Nucleus accumbens (tissue), 56 donors: ENCODE data around the gene TM6SF1.
"Not testable (repeated sequence)": the region's sequence is repeated elsewhere in the genome, so short reads cannot be mapped to it uniquely, and the experiment has no call there.

ENCODE experiments used
- DNase-seq, 56 donors: peaks; one replicate each; lab custom pipeline; 2025; lab: John Stamatoyannopoulos, UW

Gene TM6SF1

DNA sequence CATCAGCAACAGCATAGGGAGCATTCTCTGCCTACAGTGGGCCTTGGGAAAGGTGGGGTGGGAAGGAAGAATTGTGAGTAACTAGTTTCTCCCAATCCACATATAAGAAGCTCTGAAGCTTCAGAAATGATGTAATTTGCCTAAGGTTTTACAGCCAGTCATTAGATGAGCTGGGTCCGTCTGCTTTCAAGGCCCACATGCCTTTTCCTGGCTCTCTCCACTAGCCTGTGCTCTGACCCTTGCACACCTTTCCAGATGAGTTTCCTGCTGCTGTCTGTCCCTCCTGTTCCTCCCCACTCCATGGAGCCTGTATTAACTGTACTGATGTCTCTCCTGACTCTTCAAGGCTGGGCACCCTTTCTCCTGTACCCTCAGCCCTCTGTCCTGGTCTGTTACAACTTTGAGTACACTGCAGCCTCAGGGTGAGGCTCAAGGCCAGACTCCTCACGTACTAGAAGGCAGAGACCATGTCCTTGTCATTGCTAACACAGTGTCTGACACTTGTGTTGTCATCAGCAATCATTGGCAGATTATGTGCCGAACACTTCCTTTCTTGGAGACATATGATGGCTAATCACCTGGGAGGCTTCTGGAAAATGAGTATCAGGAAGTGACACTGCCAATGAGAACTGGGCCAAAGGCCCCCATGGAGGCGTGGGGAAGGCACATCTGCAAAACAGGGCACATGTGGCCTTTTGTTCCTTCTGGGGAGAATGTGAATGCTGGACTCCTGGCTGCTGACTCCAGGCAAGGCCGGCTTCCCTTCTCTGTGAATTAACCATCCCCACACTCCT, 6.6 kb downstream of the TM6SF1 start:
- DNase-seq, result no peak

DNA sequence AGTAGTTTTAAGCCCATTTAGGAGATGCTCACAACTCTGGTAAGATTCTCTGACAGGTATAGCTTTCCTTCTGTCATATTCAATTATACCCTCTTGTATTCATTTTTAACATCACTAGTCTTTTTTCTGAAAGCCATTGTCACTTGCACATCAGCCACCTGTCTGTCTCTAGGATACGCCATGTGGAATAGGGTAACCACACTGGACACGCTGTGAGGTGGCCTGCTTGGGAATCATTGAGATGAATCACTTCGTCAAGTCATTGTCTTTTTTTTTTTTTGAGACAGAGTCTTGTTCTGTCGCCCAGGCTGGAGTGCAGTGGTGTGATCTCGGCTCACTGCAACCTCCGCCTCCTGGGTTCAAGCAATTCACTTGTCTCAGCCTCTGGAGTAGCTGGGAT, 7.4 kb downstream of the TM6SF1 start:
- DNase-seq, result no peak

DNA sequence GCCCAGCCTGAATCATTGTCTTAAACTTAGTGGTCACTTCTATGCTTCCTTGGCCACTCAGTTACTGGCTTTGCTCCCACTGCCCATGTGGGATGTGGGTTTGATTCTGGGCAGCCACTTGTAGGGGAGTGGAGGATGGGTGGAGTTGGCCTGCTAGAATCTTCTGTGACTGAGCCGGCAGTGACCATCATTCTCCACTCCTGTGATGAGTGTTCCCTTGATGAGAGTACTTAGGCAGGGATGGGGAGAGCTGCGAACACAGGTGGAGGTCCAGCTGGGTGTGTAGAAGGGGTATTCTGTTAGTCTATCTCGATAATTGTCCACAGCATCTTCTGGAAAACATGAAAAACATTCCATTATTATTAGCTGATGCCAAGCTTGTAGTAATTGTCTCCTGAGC, 8.0 kb downstream of the TM6SF1 start:
- no peak for DNase-seq

DNA sequence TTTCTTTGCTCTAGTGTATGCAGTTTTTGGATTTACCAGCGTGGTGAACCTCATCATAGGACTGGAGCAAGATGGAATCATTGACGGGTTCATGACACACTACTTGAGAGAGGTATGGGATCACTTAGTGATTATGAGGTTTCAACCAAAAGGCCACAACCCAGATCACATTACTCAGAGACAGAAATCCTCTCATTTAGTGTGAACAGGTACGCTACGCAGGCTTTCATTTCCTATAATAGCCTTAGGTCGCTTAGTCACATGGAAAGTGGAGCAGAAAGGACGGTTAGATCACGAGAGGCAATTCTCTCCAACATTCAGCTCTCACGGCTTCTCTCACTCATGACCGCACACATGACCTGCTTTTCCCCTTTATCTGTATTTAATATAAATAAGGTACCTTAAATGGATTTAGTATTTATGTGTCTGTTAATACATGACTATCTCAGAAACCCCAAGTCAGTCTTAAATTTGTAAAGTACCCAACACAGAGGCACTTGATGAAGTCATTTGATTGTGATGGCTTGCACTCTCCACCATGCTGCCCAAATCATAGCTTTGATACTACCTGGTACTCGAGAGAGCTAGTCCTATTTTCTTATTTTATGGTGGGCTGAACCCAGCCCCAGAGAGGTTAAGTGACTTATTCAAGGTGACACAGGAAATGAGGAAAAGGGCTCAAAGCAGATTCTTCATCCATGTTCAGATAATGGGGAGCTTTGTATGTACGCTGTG, 8.6 kb downstream of the TM6SF1 start:
- no peak for DNase-seq

DNA sequence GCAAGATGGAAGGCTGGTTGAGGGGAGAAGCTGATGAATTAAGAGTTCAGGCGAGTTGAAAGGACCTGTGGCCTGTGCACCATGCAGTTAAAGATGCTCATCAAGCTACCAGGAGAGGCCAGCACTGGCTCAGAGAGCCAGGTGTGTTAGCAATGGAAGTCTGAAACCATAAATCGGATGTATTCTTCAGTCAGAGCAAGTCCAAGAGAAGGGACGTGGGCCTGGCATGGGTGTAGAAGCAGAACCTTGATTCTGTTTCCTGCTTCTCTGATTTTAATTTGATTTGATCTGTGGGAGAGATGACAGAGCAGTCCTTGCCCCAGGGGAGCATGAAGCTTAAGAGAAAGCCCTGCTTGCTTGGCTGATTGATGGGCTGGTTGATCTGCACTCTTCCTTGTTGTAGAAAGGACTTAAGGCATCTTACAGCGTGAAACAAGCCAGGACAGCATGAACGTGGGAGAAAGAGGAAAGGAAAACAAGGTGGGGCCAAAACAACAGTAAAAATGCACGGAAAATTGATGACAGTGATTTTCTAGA, 10.9 kb downstream of the TM6SF1 start:
- DNase-seq, result no peak

DNA sequence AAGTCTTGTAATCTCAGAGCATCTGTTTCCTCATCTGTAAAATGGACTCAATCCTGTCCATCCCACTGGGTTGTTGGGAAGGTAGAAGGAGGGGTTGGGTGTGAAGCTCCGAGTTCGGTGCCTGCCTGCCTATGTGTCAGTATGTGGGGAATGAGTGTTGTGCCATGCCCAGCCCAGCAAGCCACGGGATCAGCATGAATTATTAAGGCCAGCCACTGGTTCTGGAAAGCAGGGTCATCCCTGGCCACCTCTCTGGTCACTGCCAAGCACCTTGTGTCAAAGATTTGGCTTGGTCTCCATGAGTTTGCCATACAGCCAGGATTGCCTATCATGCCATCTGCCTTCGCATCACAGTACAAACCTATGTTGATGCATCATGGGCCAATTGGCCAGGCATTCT, 11.5 kb downstream of the TM6SF1 start:
- no peak for DNase-seq

DNA sequence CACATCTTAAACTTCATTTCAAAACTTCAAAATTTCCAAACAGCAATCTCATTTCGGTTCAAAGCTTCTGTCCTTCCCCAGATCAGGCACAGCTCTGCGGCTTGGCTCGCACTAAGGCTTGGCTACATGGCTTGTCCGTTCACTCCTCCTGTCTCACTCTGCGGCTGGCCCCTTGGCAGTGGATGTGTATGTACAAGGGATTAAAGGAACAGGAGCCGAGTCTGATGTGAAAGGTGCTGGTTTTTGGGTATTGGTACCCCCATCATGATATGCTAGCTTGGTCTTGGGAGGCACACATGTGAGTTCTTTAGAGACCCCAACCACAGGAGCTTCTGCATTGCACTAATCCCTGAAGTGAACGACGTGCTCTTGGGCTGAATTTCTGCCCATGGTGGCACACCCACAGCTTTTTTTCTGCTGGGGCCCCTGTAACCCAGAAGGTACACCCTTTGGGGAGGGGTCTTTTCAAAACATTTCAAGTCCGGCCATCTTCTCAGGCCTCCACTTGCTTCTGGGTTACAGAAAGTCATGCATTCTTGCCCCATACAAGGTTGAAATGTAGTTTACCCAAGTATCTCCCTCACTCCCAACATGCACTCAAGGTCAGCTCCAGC, 12.6 kb downstream of the TM6SF1 start:
- no peak for DNase-seq

DNA sequence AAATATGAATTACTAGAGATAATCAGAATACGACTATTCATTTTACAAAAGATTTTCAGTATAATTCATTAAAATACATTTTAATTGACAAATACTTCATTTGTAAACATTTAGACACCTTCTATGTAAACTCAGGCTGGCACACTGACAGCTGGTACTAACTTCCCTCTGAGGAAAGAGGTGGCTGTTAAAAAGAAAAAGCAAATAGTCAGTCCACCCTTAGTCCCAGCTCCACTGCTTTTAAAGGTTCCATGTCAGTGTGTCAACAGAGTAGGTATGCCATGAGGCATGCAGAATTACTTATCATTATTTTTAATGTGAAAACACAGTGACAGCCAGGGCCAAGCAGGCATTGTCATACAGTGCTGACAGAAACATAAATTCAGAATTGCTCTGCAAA, 16.1 kb downstream of the TM6SF1 start:
- no peak for DNase-seq

DNA sequence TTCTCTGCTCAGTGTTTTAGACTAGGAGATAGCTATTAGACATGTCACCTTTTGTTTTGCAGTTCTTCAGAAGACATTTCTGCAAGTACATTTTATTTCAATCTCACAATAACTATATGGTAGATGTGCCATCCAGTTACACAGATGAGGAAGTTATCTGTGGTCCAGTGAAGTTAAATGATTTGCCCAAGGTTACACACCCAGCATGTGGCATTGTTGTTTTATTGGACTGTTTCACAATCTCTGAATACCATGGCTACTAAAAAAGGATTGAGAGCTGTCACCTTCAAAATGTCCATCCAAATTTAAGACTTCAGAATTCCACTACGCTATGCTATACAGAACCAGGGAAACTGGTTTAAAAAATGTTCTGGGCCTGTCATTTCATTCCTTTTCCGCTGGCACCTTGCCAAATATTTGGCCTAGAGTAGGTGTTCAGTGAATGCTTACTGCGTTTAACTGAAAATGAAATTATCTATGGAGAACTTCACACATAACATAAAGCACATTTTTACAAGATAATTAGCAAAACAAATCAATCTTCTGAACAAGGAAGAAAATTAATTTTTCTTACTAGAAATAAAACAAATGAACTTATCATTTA, 20.2 kb downstream of the TM6SF1 start:
- no peak for DNase-seq

DNA sequence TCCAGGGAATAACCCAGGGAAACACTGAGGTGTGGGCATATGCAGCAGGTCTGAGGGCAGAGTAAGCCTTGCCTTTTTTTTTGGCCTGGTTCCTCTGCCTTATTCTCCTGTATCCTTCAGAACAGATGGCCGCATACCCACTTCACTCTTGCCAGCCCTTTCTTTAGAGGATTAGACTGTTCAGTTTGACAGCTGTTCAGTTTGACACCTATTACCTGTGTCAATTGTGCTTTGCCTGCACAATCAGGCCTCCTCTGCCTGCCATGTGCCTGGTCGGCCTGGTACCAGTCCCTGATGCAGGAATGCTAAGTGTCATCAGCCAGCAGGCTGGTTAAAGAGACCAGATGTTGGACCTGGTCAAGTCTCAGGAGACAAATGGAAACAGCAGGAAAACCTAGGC, 22.3 kb downstream of the TM6SF1 start:
- DNase-seq, result no peak

DNA sequence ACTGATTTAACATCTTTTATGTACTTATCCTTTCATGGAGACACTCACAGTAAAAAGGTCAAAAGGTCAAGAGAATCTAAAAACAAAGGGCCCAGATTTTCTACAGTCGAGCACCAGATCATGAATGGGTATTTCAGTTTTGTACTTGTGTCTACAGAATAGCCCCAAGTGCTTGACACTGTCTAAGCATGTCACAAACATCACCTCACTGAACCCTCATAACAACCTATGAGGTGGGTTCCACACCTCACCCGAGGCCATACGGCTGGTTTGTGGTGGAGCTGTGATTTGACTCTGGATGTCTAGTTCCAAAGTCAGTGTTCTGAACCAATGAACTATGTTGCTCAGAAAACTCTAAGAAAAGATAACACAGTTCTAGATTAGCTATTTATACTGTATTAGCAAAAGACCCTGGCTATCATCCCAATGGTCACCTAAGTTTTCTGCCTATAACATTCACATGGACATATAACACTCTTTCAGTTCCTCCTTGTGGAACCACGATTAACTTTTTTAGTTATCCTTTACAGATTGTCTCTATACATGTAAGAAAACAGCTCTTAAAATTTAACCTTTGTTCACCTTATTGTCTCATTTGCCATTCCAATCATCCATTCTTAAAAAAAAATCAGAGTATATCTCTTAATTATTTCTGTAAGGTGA, 25.5 kb downstream of the TM6SF1 start:
- DNase-seq, result no peak

DNA sequence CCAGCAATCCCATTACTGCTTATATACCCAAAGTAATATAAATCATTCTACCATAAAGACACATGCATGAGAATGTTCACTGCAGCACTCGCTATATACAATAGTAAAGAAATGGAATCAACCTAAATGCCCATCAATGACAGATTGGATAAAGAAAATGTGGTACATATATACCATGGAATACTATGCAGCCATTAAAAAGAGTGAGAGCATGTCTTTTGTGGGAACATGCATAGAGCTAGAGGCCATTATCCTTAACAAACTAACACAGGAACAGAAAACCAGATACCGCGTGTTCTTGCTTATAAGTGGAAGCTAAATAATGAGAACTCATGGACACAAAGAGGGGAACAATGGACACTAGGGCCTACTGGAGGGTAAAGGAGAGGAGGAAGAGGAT, 34.7 kb downstream of the TM6SF1 start:
- not testable (repeated sequence) for DNase-seq

DNA sequence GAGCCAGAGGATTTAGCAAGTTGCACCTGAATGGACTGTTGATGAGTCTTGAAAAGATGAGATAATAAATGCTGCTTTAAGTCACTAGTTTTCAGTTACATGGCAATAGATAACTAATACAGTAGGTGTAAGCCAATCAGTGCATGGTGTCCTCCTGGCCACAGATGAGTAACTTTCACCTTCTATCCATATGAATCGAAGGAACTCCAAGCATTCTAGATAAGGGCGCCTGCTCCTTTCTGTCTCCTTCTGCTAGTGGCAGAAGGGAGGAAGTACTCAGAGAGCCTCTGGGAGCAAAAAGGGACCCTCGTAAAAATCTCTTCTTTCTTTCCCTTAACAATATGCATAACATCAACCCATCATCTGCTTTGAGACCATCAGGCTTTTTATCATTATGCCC, 37.3 kb downstream of the TM6SF1 start:
- no peak for DNase-seq

DNA sequence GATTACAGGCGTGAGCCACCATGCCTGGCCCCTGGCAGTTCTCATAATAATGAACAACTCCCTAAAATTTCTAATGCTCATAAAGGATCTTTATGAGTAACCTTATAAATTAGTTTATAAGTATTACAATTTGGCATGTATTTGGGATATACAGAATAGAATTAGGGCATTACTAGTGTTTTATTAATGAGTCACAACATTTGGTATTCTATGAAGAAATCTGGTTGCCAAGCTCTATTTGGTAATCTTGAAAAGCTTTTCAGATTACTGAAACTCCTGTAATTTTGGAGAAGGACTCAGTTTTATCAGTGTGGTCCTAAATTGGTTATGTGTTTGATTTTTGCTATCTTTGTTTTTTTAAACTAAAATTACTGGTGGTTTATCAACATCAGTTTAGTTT, 45.8 kb downstream of the TM6SF1 start:
- no peak for DNase-seq

DNA sequence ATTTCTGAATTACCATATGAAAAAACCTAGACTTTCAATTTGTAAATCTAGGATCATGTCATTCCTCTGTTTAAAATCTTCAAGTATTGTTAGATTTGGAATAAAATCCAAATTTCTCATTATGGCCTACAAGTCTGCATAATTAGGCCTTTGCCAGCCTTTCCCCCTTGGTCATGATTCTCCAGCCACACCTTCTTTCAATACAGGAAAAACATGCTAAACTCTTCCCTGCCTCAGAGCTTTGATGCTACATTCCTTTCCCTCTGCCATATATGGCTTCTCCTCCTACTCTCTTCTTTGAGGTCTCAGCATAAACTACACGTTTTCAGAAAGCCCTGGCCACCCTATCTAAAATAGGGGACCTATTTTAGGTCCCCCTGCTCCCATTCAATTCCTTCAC, 48.5 kb downstream of the TM6SF1 start:
- no peak for DNase-seq

DNA sequence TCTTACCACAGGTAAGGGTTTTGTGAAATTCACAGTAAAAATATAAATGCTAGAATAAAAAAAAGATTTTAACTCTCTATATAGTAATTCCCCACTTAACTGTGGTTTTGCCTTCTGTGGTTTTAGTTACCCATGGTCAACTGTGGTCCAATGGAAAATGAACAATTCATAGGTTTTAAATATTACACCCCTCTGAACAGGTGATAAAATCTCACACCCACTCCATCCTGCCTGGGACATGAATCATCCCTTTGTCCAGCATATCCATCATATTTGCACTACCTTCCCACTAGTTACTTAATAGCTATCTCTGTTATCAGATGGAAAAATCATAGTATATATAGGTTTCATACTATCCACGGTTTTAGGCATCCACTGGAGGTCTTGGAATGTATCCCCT, 50.9 kb downstream of the TM6SF1 start:
- no peak for DNase-seq

DNA sequence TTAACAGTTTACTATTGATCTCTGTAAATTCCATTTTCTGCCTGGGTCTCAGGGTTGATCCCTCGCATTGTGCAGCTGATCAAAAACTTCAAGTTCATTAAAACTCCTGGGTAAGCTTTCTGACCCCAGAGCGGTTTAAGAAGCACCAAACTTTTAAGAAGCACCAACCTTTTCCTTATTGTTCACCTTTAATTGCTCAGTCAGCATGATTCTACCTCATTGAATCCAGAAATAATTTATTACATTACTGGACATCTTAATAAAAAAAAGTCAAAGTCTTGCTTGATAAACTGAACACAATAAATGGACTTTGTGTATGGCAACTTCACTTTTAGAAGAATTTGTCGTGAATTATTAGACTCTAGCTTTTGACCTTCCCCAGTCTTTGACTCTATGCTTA, 53.3 kb downstream of the TM6SF1 start:
- DNase-seq, result no peak

DNA sequence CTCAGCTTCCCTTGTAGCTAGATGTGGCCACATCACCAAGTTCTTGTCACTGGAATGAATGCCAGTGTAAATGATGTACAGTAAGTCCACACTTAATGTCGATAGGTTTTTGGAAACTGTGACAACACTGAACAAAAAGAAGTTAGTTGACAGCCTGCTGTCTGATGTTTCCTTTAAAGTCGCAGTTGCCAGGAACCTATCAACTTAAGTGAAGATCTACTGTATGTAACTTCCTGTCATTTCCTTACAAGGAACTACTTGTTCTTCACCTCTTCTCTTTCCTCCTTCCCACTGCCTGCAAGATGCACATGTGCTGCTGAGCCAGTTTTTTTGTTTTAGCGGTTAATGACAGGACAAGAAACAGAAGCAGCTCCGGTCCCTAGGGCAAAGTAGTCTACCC, 55.6 kb downstream of the TM6SF1 start:
- DNase-seq, result no peak

DNA sequence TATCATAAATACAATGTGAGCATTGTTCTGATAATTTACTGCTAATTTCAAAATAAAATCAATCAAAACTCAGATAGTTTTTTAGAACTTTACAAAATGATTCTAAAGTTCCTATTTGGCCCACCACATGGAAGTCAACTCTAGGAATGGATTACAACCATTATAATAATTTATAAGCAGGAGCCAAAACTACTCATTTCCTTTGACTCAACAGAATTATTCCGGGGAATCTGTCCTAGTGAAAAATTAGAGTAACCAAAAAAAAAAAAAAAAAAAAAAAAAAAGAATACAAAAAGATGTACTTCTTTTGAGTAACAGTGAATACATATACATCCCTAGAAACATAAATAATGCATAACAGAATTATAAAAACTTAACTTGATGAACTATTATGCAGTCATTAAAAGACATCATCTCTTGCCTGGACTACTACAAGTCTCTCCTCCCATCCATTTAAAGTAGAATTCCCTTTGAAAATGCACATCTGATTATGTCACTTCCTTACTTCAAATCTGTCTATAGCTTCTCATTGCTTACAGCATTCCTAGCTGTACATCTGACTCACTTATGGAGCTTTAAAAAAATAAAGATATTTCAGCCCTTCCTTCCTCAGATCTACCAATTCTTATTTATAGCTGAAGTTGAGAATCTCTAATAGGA, 56.8 kb downstream of the TM6SF1 start:
- no peak for DNase-seq

DNA sequence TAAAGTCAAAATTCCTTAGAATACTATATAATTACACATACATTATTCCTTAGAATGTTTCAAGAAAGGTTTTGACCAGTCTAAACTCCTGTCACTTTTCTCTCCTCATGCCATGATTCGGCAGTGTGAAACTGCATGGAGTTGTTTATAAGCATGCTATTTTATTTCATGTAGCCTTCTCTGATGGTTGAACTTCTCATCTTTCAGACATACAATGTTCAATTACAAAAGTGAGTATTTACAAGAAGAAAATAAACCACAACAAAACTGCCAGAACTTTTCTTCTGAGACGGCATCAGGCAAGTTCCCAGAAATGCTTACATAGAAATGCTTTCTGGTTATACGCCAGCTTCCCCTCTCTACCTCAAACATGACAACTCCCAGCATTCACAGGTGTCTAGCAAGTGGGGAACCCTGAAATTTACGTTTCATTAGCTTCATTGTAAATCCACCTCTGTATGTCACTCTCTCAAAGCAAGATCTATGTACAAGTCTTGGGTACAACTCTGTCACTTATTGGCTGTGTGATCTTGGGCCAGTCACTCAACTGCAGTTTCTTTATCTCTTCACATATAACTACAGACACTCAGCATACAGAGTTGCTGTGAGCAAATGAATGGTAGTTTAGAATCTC, 57.4 kb downstream of the TM6SF1 start:
- no peak for DNase-seq
